OCI-LY7 (cell line): ENCODE results near the gene NVL. TPM values are rescaled to one million over a fixed set of nuclear protein-coding genes. Genes with fewer than 3 reads are reported as not detected.

Source experiments
- BruUV-seq: library from RNA; stranded (reverse); fragments of 400-500 nt; replicated peaks from 2 replicates; lab custom pipeline; 2021; lab: Mats Ljungman, UMichigan
- CTCF ChIA-PET: fragments of 300-600 bp; sonication (Branson Sonifier 250); formaldehyde crosslinking; loops from one replicate; lab custom pipeline; 2022; ENCODE audit warnings: antibody characterized with exemption; ENCODE audit not compliant: unreplicated experiment; lab: Charles Lee
- POLR2A ChIA-PET: fragments of 300-600 bp; sonication (Branson Sonifier 250); formaldehyde crosslinking; loops from one replicate; lab custom pipeline; 2022; ENCODE audit warnings: antibody characterized with exemption; lab: Charles Lee
- DNase-seq: peaks from one replicate; pipeline ENCODE4 v3.0.0-alpha.2; 2015; ENCODE audit warnings: low spot score
- H2AFZ ChIP-seq: fragments of 200-600 bp; sonication (generic), shearing (Covaris generic); 2 replicates; pipeline ENCODE4 v1.6.1; 2014; ENCODE audit warnings: mild to moderate bottlenecking, antibody characterized with exemption, low read length, moderate library complexity
- H3K27ac ChIP-seq: fragments of 200-600 bp; sonication (generic); 2 replicates; pipeline ENCODE4 v1.5.1; 2014; ENCODE audit warnings: mixed run types, low read depth, mild to moderate bottlenecking, moderate library complexity, low read length, inconsistent platforms; ENCODE audit not compliant: poor library complexity, severe bottlenecking
- H3K36me3 ChIP-seq: fragments of 200-600 bp; sonication (generic); 2 replicates; pipeline ENCODE4 v1.6.1; 2014; ENCODE audit warnings: mild to moderate bottlenecking, antibody characterized with exemption, low read length, moderate library complexity, mixed read lengths; ENCODE audit not compliant: insufficient read depth
- H3K4me1 ChIP-seq: fragments of 200-600 bp; sonication (generic); 2 replicates; pipeline ENCODE4 v1.5.1; 2014; ENCODE audit warnings: mild to moderate bottlenecking, low read length; ENCODE audit not compliant: insufficient read depth, poor library complexity, severe bottlenecking
- H3K4me2 ChIP-seq: fragments of 200-600 bp; sonication (generic); 2 replicates; pipeline ENCODE4 v1.6.1; 2014; ENCODE audit warnings: mild to moderate bottlenecking, low read length
- H3K4me3 ChIP-seq: fragments of 200-600 bp; sonication (generic); 2 replicates; pipeline ENCODE4 v1.5.1; 2014; ENCODE audit warnings: mild to moderate bottlenecking, low read depth, low read length; ENCODE audit not compliant: poor library complexity, severe bottlenecking
- H3K79me2 ChIP-seq: fragments of 200-600 bp; sonication (generic); 2 replicates; pipeline ENCODE4 v1.6.1; 2016; ENCODE audit warnings: low read depth, mild to moderate bottlenecking, low read length, moderate library complexity, mixed read lengths; ENCODE audit not compliant: insufficient read depth
- H3K9me2 ChIP-seq: fragments of 200-600 bp; sonication (generic); 2 replicates; pipeline ENCODE4 v1.6.1; 2016; ENCODE audit warnings: mild to moderate bottlenecking, low read length, mixed read lengths; ENCODE audit not compliant: insufficient read depth
- H3K9me3 ChIP-seq: fragments of 200-600 bp; sonication (generic); 2 replicates; pipeline ENCODE4 v1.6.1; 2014; ENCODE audit warnings: mild to moderate bottlenecking, mixed run types, low read length, mixed read lengths
- H4K20me1 ChIP-seq: fragments of 200-600 bp; sonication (generic); 2 replicates; pipeline ENCODE4 v1.6.1; 2014; ENCODE audit warnings: mild to moderate bottlenecking, antibody characterized with exemption, low read length, moderate library complexity, mixed read lengths; ENCODE audit not compliant: insufficient read depth
- CTCF ChIP-seq: fragments of 200-600 bp; sonication (generic); conservative IDR thresholded peaks from 2 replicates; pipeline ENCODE4 v1.5.1; 2014; ENCODE audit warnings: mild to moderate bottlenecking, antibody characterized with exemption, low read length, moderate library complexity, mixed read lengths
- EZH2phosphoT487 ChIP-seq: fragments of 200-600 bp; sonication (generic); IDR thresholded peaks from 2 replicates; pipeline ENCODE4 v1.6.1; 2018; ENCODE audit warnings: low read depth, borderline replicate concordance, mild to moderate bottlenecking, mixed run types, antibody characterized with exemption, low read length, moderate library complexity, mixed read lengths
- intact Hi-C: fragments of 100-400 bp; cut with micrococcal nuclease; formaldehyde crosslinking; loops from one replicate; pipeline ENCODE4 v1.10.0; 2022; ENCODE audit not compliant: unreplicated experiment
- total RNA-seq, 2 experiments: library from RNA; depleted of rRNA in 1 of 2; stranded (reverse); fragments of >200 nt in 1 of 2; shearing (Covaris generic) in 1 of 2; gene quantifications; 2 replicates each; pipeline ENCODE4 v1.2.3, GENCODE V29; 2014 to 2022

The NVL gene
- total RNA-seq, 2 experiments from 2014 or later = 31.6 to 43.0 TPM

DNA sequence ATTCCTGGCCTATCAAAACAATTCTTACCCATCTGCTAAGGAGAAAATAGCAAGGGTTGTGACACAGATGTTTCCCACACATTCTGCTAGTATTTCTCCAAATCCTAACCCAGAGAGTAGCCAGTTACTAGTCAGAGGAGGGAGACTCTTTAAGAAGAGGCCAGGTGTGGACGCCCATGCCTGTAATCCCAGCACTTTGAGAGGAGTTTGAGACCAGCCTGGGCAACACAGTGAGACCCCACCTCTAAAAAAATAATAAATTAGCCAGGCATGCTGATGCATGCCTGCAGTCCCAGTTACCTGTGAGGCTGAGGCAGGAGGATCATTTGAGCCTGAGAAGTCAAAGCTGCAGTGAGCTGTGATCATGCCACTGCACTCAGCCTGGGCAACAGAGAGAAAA is 28.6 kb downstream of the NVL start:
- Histone ChIP-seq H3K9me3 (no peaks in the 10 kb centered on the region), H3K4me2 (no peak overlapping the region), H3K36me3 (peaks cover 92% of the 10 kb centered on the region), H3K9me2 (no peaks in the 10 kb centered on the region), H3K79me2 (no peaks in the 10 kb centered on the region), H2AFZ (no peak overlapping the region), H4K20me1 (no peaks in the 10 kb centered on the region), H3K4me1 (no peaks in the 10 kb centered on the region), H3K27ac (no peak overlapping the region), H3K4me3 (no peak overlapping the region)
- BruUV-seq = no TSS peak
- intact Hi-C loops = no loop called here
- CTCF ChIA-PET = no interaction called here
- POLR2A ChIA-PET = no interaction called here
- TF ChIP-seq EZH2phosphoT487 = no peak
- TF ChIP-seq CTCF = no peak
- no peak for DNase-seq

DNA sequence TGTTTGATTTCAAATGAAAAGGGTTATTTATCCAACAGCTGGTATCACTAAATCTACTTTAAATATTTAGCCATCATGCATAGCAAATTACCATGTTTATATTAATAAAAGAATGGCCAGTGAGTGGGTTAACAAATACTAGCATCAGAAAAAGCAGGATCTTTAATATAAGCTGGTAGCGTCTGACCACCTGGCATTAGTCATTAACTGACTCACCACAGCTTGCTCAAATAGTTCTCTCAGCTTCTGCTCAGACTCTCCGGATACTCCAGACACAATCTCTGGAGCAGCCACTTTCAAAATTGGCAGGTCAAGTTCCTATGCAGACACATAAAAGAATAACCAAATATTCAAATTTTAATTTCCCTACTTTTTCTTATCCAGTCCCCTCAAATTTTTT is 29.6 kb downstream of the NVL start:
- TF ChIP-seq EZH2phosphoT487 (no peak), CTCF (no peak)
- intact Hi-C loops = no loop called here

DNA sequence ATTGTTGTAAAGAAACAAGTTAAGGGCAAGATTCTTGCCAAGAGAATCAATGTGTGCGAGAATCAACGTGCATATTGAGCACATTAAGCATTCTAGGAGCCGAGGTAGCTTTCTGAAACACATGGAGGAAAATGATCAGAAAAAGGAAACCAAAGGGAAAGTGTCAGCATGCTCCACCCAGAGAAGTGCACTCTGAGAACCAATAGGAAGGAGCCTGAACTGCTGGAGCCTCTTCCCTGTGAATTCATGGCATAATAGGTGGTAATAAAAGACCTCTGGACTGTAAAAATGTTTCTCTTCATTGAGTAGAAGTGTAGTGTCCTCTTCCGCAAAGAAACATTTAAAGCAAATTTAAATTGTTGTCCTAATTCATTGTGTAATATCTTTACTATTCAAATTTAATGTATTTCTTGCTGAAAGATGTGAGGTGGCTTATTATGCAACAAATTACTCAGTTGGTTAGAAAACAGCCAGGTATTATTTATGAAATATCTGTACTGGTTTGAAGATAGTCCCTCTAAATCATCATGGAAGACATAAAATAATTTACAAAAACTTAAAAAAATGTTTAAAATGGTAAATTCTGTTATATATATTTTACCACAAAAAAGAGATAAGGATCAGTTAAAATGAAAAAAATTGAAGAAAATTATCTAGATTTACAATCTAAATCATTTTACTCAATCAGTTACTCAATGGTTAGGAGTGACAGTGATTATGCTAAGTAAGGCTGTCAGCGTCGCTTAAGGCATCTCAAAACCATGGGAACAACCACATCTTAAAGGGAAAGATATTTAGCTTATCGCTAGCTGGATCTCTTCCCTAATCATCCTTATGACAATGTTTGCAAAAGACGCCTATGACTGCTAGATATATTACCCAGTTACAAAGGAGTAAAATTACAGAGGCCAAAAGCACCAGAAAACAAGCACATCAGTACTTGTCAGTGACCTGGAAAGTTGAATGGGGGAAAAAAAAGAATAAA is 31.3 kb downstream of the NVL start:
- no peak for TF ChIP-seq EZH2phosphoT487
- no peak for TF ChIP-seq CTCF

More for the DNA sequence above, 29.6 kb downstream of the NVL start:
- no peak overlapping the region for H3K4me3 ChIP-seq
- no peaks in the 10 kb centered on the region for H3K4me1 ChIP-seq
- ChIA-PET CTCF (no interaction called here), POLR2A (interaction anchor here (0.6 to 1.0 kb wide), 3 partner anchors 8 to 76 kb away, joined by 3 read pairs; no protein-coding TSS in a partner anchor)
- H3K36me3 ChIP-seq = peaks cover 93% of the 10 kb centered on the region
- no peaks in the 10 kb centered on the region for H3K9me2 ChIP-seq
- H4K20me1 ChIP-seq = no peaks in the 10 kb centered on the region
- H3K9me3 ChIP-seq = no peaks in the 10 kb centered on the region
- H3K79me2 ChIP-seq = no peaks in the 10 kb centered on the region
- no peak overlapping the region for H2AFZ ChIP-seq
- no peak for DNase-seq
- no peak overlapping the region for H3K27ac ChIP-seq
- BruUV-seq = no TSS peak
- H3K4me2 ChIP-seq = no peak overlapping the region

More for the DNA sequence above, 31.3 kb downstream of the NVL start:
- intact Hi-C loops = no loop called here
- ChIA-PET POLR2A (interaction anchor here (0.6 to 1.0 kb wide), 3 partner anchors 39 to 564 kb away, joined by 3 to 4 read pairs (median 3); no protein-coding TSS in a partner anchor), CTCF (no interaction called here)
- peaks cover 95% of the 10 kb centered on the region for H3K36me3 ChIP-seq
- no peak overlapping the region for H3K4me2 ChIP-seq
- H3K9me2 ChIP-seq = no peaks in the 10 kb centered on the region
- DNase-seq = no peak
- H2AFZ ChIP-seq = no peak overlapping the region
- no peak overlapping the region for H3K27ac ChIP-seq
- BruUV-seq = no TSS peak
- H3K9me3 ChIP-seq = no peaks in the 10 kb centered on the region
- no peaks in the 10 kb centered on the region for H4K20me1 ChIP-seq
- no peaks in the 10 kb centered on the region for H3K4me1 ChIP-seq
- H3K79me2 ChIP-seq = no peaks in the 10 kb centered on the region
- H3K4me3 ChIP-seq = no peak overlapping the region
